WTC11 (cell line): ENCODE results near the gene TUNAR. TPM values are rescaled to one million over a fixed set of nuclear protein-coding genes. Genes with fewer than 3 reads are reported as not detected.

Experiments
- ATAC-seq: fragments of 200-7000 bp; cut with Tn5 transposase; 2 replicates; pipeline ENCODE4 v1.10.0; 2021; ENCODE audit warnings: mild to moderate bottlenecking, moderate library complexity
- CTCF ChIA-PET: fragments of 300-600 bp; sonication (Branson Sonifier 250); formaldehyde crosslinking; loops from one replicate; lab custom pipeline; 2021; ENCODE audit warnings: antibody characterized with exemption; lab: Charles Lee
- POLR2A ChIA-PET: fragments of 350-600 bp; sonication (Branson Sonifier 250); formaldehyde crosslinking; loops from one replicate; lab custom pipeline; 2021; ENCODE audit warnings: antibody characterized with exemption; lab: Charles Lee
- DNase-seq: peaks from one replicate; pipeline ENCODE4 v3.0.0; 2021; ENCODE audit warnings: low spot score
- H3K27ac Mint-ChIP-seq: 2 replicates; pipeline ENCODE4 v1.8.0; 2021; ENCODE audit warnings: mixed read lengths
- H3K27me3 Mint-ChIP-seq: 2 replicates; pipeline ENCODE4 v1.8.0; 2021; ENCODE audit warnings: low read depth, mild to moderate bottlenecking, moderate library complexity, mixed read lengths
- H3K36me3 Mint-ChIP-seq: 2 replicates; pipeline ENCODE4 v1.8.0; 2021; ENCODE audit warnings: mixed read lengths
- H3K4me1 Mint-ChIP-seq: 2 replicates; pipeline ENCODE4 v1.8.0; 2022; ENCODE audit warnings: mixed read lengths
- H3K4me3 Mint-ChIP-seq: 2 replicates; pipeline ENCODE4 v1.8.0; 2021; ENCODE audit warnings: mild to moderate bottlenecking, moderate library complexity, mixed read lengths
- H3K9me3 Mint-ChIP-seq: 2 replicates; pipeline ENCODE4 v1.8.0; 2021; ENCODE audit warnings: mixed read lengths
- ARID4B ChIP-seq: sonication (generic); formaldehyde crosslinking; IDR thresholded peaks from 2 replicates; pipeline ENCODE4 v1.8.0; 2023; ENCODE audit warnings: missing genetic modification reagents, mild to moderate bottlenecking, borderline replicate concordance
- E2F5 ChIP-seq: sonication (generic); formaldehyde crosslinking; IDR thresholded peaks from 2 replicates; pipeline ENCODE4 v1.8.1; 2022; ENCODE audit warnings: mild to moderate bottlenecking, moderate library complexity, missing genetic modification reagents
- ELF4 ChIP-seq: sonication (generic); formaldehyde crosslinking; IDR thresholded peaks from 2 replicates; pipeline ENCODE4 v1.8.1; 2022; ENCODE audit warnings: low read depth, mild to moderate bottlenecking, moderate library complexity, missing genetic modification reagents
- ESRRA ChIP-seq: sonication (generic); formaldehyde crosslinking; IDR thresholded peaks from 2 replicates; pipeline ENCODE4 v1.8.1; 2022; ENCODE audit warnings: mild to moderate bottlenecking, missing genetic modification reagents, borderline replicate concordance
- ETV6 ChIP-seq: sonication (generic); formaldehyde crosslinking; IDR thresholded peaks from 2 replicates; pipeline ENCODE4 v1.8.1; 2022; ENCODE audit warnings: mild to moderate bottlenecking, missing genetic modification reagents
- FOXK1 ChIP-seq: sonication (generic); formaldehyde crosslinking; IDR thresholded peaks from 2 replicates; pipeline ENCODE4 v1.8.0; 2022; ENCODE audit warnings: mild to moderate bottlenecking, moderate library complexity, missing genetic modification reagents
- FOXP1 ChIP-seq: sonication (generic); formaldehyde crosslinking; IDR thresholded peaks from 2 replicates; pipeline ENCODE4 v1.8.0; 2022; ENCODE audit warnings: missing genetic modification reagents, mild to moderate bottlenecking, moderate library complexity, borderline replicate concordance
- GRHL2 ChIP-seq: fragments of 250-450 bp; sonication (Bioruptor Pico); IDR thresholded peaks from 2 replicates; pipeline ENCODE4 v1.8.0; 2022; ENCODE audit warnings: mild to moderate bottlenecking, moderate library complexity; ENCODE audit not compliant: insufficient replicate concordance, severe bottlenecking
- HMGXB4 ChIP-seq: sonication (generic); formaldehyde crosslinking; IDR thresholded peaks from 2 replicates; pipeline ENCODE4 v1.8.1; 2023; ENCODE audit warnings: mild to moderate bottlenecking, moderate library complexity, missing genetic modification reagents
- IRF1 ChIP-seq: sonication (generic); formaldehyde crosslinking; IDR thresholded peaks from 2 replicates; pipeline ENCODE4 v1.8.0; 2023; ENCODE audit warnings: missing genetic modification reagents
- IRF2 ChIP-seq: sonication (generic); formaldehyde crosslinking; IDR thresholded peaks from 2 replicates; pipeline ENCODE4 v1.8.0; 2022; ENCODE audit warnings: low read depth, missing genetic modification reagents, borderline replicate concordance
- KAT7 ChIP-seq: sonication (generic); formaldehyde crosslinking; IDR thresholded peaks from 2 replicates; pipeline ENCODE4 v1.8.1; 2023; ENCODE audit warnings: missing genetic modification reagents, mild to moderate bottlenecking, borderline replicate concordance
- MYBL2 ChIP-seq: sonication (generic); formaldehyde crosslinking; IDR thresholded peaks from 2 replicates; pipeline ENCODE4 v1.8.1; 2023; ENCODE audit warnings: mild to moderate bottlenecking, moderate library complexity, missing genetic modification reagents
- NFE2L1 ChIP-seq: sonication (generic); formaldehyde crosslinking; IDR thresholded peaks from 2 replicates; pipeline ENCODE4 v1.8.1; 2023; ENCODE audit warnings: missing genetic modification reagents
- SP1 ChIP-seq: sonication (generic); formaldehyde crosslinking; conservative IDR thresholded peaks from 2 replicates; pipeline ENCODE4 v1.8.1; 2022; ENCODE audit warnings: missing genetic modification reagents
- TCF7 ChIP-seq: sonication (generic); formaldehyde crosslinking; IDR thresholded peaks from 2 replicates; pipeline ENCODE4 v1.8.0; 2022; ENCODE audit warnings: mild to moderate bottlenecking, low read depth, missing genetic modification reagents, moderate library complexity
- USF1 ChIP-seq: sonication (generic); formaldehyde crosslinking; IDR thresholded peaks from 2 replicates; pipeline ENCODE4 v1.8.0; 2022; ENCODE audit warnings: mild to moderate bottlenecking, missing genetic modification reagents
- USF2 ChIP-seq: sonication (generic); formaldehyde crosslinking; IDR thresholded peaks from 2 replicates; pipeline ENCODE4 v1.8.1; 2023; ENCODE audit warnings: mild to moderate bottlenecking, missing genetic modification reagents, moderate library complexity
- ZBTB21 ChIP-seq: sonication (generic); formaldehyde crosslinking; IDR thresholded peaks from 2 replicates; pipeline ENCODE4 v1.8.1; 2023; ENCODE audit warnings: mild to moderate bottlenecking, missing genetic modification reagents, borderline replicate concordance
- ZNF138 ChIP-seq: sonication (generic); formaldehyde crosslinking; conservative IDR thresholded peaks from 2 replicates; pipeline ENCODE4 v1.8.1; 2022; ENCODE audit warnings: mild to moderate bottlenecking, moderate library complexity, missing genetic modification reagents
- ZNF396 ChIP-seq: fragments of 250-450 bp; sonication (Bioruptor Pico); IDR thresholded peaks from 2 replicates; pipeline ENCODE4 v1.8.0; 2021; ENCODE audit warnings: mild to moderate bottlenecking, moderate library complexity, borderline replicate concordance
- ZNF423 ChIP-seq: fragments of 250-450 bp; sonication (Bioruptor Pico); IDR thresholded peaks from 2 replicates; pipeline ENCODE4 v2.1.2; 2022; ENCODE audit warnings: mild to moderate bottlenecking, moderate library complexity
- total RNA-seq: library from RNA; stranded (reverse); gene quantifications from 3 replicates; pipeline ENCODE4 v1.2.3, GENCODE V29; 2021

TUNAR gene
- total RNA-seq, 1 experiment from 2014 or later: 36.3 TPM

GRCh38 chr14:95875831-95876760 lies 536 bp upstream of the TUNAR start:
- DNase-seq: peak; percentile 75
- Mint-ChIP-seq H3K9me3 (peaks cover 3% of the 10 kb centered on the region; the same call in 1 of the 2 replicates), H3K4me3 (peak overlapping the region; percentile 70), H3K36me3 (peaks cover 12% of the 10 kb centered on the region), H3K4me1 (peaks cover 58% of the 10 kb centered on the region), H3K27ac (no peak overlapping the region), H3K27me3 (peaks cover 14% of the 10 kb centered on the region)
- ATAC-seq: peak; percentile 47
- peak; percentile 43; the same call in 1 of the 2 replicates for TF ChIP-seq KAT7 (CRISPR knock-in tag)
- TF ChIP-seq GRHL2 (CRISPR knock-in tag): no peak
- TF ChIP-seq MYBL2 (CRISPR knock-in tag): 0 out of 2 replicates have a peak, but pooled peaks have one; percentile 23
- TF ChIP-seq USF1 (CRISPR knock-in tag): no peak
- TF ChIP-seq E2F5: 0 out of 2 replicates have a peak, but pooled peaks have one; percentile 36
- no peak for TF ChIP-seq NFE2L1 (CRISPR knock-in tag)
- TF ChIP-seq ZBTB21 (CRISPR knock-in tag): peak; percentile 60; the same call in 1 of the 2 replicates
- TF ChIP-seq ETV6 (CRISPR knock-in tag): no peak
- no peak for TF ChIP-seq TCF7
- TF ChIP-seq IRF2 (CRISPR knock-in tag): no peak
- TF ChIP-seq SP1 (CRISPR knock-in tag): peak; percentile 16; the same call in 1 of the 2 replicates
- TF ChIP-seq ZNF396 (CRISPR knock-in tag): no peak
- peak; percentile 26; the same call in 1 of the 2 replicates for TF ChIP-seq USF2
- 0 out of 2 replicates have a peak, but pooled peaks have one; percentile 13 for TF ChIP-seq ELF4 (CRISPR knock-in tag)
- TF ChIP-seq ZNF423: peak; percentile 85
- peak; percentile 34; the same call in 1 of the 2 replicates for TF ChIP-seq FOXK1 (CRISPR knock-in tag)
- 0 out of 2 replicates have a peak, but pooled peaks have one; percentile 43 for TF ChIP-seq ESRRA
- TF ChIP-seq ZNF138 (CRISPR knock-in tag): peak; percentile 49; the same call in 1 of the 2 replicates
- TF ChIP-seq FOXP1: 0 out of 2 replicates have a peak, but pooled peaks have one; percentile 32
- TF ChIP-seq ARID4B (CRISPR knock-in tag): 0 out of 2 replicates have a peak, but pooled peaks have one; percentile 30
- peak; percentile 55 for TF ChIP-seq HMGXB4 (CRISPR knock-in tag)
- TF ChIP-seq IRF1 (CRISPR knock-in tag): 0 out of 2 replicates have a peak, but pooled peaks have one; percentile 48
- POLR2A ChIA-PET: interaction anchor here (1.0 to 1.5 kb wide), 2 partner anchors 176 to 223 kb away, joined by 3 read pairs; no protein-coding TSS in a partner anchor
- CTCF ChIA-PET: interaction anchor here (0.6 to 5.4 kb wide), 11 partner anchors 10 to 310 kb away, joined by 3 to 42 read pairs (median 3); no protein-coding TSS in a partner anchor
